ENCODE results near the gene RANBP2.
"Not testable (repeated sequence)": the region's sequence is repeated elsewhere in the genome, so short reads cannot be mapped to it uniquely, and the experiment has no call there.

GRCh38 chr2:108767859-108768258 is 48.6 kb downstream of the RANBP2 start:
- not testable (repeated sequence) for TF ChIP-seq POLR2A, TAF1 (IDR thresholded peaks at IDR 0.05; ENCODE audit: low read depth, low read length)
